GM18870 (cell line): ENCODE measurements around the gene ZFAND6.
A peak's percentile ranks its signal among the peaks of the same experiment; 100 is the strongest.
"Not testable (repeated sequence)": the region's sequence is repeated elsewhere in the genome, so short reads cannot be mapped to it uniquely, and the experiment has no call there.

Experiments used
- ATAC-seq: cut with Tn5 transposase; IDR thresholded peaks from one replicate; pipeline ENCODE4 v1.9.1; 2021; ENCODE audit warnings: moderate library complexity; ENCODE audit not compliant: unreplicated experiment

The ZFAND6 gene

DNA sequence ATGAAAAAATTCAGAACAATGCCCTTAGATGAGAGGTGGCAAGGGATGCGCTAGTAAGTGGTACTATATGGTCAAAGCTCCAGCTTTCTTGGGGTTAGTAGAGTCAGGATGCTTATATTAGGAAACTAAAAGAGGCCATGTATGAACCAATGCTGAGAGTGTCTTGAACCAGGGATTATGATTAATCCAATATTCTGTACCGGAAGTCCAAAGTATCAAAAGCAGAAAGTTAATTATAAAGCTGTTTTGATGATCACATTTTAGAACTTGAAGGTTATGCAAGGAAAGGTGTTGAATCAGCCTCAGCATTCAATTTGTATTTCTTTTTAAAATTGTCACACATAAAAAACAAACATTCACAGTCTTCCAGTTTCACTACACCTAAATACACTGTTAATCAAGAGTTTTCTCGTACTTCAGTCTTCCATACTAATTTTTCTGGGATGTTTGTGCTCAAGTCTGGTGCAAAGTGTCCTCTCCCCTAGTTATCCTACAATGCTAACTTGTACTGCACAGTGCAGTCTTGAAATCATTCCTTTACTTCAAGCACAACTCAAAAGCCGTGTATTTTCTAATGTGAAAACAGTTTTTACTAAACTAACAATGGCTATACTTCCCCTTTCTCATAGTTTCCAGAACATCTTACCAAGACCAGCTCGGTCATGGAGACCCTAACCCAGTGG, 82.6 kb downstream of the ZFAND6 start:
- no peak for ATAC-seq

DNA sequence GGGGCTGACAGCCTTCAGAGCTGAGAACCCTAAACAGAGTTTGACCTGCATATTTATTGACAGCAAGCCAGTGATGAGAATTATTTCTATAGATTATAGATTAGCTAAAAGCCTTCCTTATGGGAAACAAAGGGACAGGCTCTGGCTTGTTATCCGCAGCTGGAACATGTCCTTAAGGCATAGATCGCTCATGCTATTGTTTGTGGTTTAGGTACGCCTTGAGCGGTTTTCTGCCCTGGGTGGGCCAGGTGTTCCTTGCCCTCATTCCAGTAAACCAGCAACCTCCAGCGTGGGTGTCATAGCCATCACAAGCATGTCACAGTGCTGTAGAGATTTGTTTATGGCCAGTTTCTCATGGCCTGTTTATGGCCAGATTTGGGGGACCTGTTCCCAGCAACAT, 83.2 kb downstream of the ZFAND6 start:
- no peak for ATAC-seq

DNA sequence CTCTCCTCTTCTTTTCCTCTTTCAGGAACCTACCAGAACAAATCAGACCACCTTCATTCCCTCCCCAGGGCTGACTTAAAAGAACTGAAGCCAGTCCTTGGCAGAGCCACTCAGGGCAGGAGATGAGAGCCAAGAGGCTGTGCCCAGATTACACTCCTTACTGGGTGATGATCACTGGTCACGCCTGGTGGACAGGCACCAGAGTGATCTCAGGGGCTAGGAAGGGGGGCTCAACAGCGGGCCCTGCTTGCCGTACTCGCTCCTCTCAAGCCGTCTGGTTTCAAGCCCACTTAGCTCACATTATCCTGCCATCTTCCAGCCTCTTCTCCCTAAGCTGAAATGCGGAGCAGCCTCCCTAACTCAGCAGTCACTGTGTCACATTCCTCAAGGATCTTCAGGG, 91.7 kb downstream of the ZFAND6 start:
- no peak for ATAC-seq

DNA sequence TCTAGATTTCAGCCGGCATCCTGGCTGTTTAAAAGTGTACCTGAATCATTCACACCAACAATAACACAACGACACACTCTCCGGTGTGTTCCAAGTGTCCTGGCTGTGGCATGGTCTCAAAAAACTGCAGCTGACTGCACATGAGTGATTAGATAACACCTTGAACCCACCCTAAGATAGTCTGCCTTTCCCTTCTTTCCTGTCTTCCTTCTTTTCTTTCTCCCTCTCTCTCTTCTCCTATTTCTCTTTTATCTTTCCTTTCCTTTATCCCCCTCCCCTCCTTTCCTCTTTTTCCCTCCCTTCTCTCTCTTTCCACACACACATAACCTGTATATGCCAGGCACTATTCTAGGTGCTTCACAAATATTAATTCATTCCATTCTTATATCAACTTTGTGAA, 92.1 kb downstream of the ZFAND6 start:
- ATAC-seq: no peak

DNA sequence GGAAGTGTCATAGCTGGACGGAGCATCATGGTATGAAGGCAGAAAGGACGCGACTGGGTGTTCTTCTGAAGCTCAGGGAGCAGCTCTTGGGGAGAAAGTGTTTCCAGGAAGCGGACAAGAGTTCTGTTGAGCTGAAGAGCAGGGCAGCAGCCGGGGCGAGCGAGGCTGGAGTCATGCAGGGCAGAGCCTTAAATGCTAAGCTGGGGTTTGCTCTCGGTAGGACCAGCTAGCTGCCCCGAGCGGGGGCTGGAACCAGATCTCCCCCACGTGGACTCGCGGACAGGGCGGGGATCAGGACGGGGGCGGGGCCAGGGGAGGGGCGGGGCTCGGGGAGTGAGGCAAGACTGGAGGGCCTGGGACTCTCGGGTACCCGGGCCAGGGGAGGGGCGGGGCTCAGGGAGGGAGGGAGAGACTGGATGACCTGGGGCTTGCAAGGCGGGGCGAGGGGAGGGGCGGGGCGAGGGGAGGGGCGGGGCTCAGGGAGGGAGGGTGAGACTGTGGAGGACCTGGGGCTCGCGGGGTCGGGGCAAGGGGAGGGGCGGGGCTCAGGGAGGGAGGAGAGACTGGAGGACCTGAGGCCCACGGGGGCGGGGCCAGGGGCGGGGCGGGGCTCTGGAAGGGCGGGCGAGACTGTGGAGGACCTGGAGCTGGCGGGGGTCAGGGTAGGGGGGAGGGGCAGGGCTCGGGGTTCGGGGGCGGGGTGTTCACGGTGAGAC, 92.9 kb downstream of the ZFAND6 start:
- ATAC-seq: no peak

DNA sequence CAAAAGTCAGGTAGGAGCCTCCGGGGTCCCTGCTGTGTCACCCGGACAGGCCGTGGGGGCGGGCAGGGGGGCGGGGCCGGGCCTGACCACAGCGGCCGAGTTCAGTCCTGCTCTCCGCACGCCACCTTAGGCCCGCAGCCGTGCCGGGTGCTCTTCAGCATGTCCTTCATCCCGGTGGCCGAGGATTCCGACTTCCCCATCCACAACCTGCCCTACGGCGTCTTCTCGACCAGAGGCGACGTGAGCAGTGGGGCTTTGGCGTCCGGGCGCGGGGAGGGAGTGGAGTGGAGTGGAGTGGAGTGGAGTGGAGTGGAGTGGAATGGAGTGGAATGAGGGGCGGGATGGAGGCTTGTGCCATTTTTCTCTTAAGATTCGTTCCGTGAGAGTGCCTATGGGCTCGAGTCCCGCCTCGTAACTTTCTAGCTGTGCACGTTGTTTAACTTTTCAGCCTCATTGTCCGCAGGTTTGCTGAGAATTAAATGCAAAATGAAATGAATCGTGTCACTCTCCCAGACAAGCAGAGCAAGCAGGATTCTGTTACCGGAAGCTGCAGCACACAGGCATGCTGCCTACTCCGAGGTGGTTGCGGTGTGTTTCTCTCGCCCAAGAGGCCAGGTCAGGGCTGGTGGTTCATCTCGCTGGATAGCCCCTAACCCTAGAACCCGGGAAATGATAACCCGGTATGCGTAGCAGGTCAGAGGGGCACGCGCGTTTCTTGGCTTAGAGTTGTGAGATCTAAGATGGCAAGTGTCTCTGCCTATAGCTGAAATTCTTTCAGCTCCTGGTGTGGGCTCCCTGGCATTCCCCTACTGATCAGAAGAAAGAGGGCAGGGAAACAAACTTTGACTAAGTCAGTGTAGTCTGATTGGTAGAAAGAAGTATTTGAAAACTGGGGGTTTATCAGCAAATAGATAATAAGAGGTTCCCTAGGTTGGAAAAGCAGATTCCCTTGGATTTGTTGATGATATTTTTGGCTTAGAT, 93.7 kb downstream of the ZFAND6 start, which contains the start of gene FAH:
Gene FAH (plus strand): TSS at position 104 of the 981 bp plus-strand sequence. CDS start 56 bp downstream, at position 160.
- no peak for ATAC-seq

DNA sequence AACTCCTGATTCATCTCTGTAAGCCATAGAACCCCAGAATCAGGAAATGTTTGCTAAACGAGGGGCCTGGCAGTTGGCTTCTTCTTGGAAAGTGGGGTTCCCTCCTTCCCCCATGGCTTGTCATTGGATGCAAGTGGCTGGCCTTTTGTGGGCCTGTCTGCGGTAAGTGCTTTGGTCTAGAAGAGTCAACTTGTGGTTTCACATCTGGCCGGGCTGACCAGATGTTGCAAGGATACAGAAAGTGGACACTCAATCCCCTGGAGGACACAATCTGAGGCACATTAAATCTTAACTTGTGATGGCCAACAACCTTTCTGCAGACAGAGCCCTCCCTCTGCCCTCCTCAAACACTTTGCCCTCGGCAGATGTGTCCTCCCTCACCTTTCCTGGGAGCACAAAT, 94.4 kb downstream of the ZFAND6 start:
- no peak for ATAC-seq

DNA sequence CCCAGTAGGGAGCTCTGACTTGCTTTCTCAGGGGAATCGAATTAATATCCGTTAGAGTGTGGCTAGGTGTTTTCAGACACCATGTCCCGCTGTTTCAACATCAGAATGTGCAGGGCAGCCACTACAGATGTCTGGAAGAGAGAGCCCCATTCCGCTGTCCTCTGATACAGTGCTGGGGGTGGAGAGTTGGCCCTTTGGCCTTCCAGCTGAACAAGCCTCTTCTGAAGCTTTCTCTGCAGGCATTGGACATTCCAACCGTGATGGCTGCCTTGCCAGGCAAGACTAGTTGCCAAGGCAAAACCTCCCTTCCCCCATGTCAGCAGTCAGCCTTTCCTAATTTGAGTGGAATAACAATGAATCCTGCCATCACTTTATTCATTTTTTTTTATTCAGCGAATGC, 94.9 kb downstream of the ZFAND6 start:
- no peak for ATAC-seq

DNA sequence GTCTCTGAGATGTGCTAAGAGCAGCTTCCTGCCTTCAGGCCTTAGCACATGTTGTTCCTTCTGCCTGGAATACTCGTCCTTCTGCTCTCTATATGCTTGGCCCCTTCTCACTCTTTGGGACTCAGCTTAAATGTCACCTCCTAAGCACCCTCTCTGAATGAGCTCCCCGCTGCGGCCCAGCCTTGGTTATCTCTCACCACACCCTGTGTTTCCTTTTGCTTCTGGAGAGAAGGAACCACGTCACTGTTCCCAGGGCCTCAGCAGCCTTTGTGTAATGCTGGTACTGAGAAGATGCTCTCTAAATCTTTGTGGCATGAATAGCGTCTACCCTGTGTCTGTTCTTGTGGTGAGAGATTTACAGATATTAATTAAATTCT, 95.5 kb downstream of the ZFAND6 start:
- ATAC-seq: no peak

DNA sequence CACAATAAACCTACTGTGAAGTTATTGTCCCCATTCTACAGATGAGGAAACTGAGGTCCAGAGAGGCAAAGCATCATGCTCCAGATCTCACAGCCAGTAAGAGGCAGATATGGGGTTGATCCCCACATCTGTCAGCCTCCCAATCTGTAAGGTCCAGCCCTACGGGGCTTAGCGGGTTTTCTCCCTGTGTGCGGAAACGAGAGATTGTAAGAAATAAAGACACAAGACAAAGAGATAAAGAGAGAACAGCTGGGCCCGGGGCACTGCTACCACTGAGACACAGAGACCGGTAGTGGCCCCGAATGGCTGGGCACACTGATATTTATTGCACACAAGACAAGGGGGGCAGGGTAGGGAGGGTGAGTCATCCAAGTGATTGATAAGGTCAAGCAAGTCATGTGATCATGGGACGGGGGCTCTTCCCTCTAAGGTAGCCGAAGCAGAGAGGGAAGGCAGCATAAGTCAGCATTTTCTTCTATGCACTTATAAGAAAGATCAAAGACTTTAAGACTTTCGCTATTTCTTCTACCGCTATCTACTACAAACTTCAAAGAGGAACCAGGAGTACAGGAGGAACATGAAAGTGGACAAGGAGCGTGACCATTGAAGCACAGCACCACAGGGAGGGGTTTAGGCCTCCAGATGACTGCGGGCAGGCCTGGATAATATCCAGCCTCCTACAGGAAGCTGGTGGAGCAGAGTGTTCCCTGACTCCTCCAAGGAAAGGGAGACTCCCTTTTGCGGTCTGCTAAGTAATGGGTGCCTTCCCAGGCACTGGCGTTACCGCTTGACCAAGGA, 96.1 kb downstream of the ZFAND6 start:
- ATAC-seq: not testable (repeated sequence)

DNA sequence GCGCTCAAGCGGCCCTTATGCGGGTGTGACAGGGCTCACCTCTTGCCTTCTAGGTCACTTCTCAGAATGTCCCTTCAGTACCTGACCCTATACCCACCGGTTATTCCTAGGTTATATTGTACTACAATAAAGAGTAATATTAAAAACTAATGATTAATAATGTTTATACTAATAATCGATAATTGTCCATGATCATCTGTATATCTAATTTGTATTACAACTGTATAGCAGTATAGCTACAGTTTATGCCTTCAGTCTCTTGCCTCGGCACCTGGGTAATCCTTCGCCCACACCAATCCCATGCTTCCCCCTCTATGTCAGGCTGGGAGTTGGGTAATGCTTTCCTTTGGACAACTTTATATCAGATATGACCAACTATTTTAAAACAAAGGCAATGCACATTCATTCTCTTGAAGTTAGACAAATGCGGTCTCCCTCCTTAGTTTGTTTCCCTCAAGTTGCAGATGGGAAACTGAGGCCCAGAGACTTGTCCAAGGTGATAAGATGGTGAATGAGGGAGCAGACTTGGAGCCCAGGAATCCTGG, 96.8 kb downstream of the ZFAND6 start:
- ATAC-seq: no peak

DNA sequence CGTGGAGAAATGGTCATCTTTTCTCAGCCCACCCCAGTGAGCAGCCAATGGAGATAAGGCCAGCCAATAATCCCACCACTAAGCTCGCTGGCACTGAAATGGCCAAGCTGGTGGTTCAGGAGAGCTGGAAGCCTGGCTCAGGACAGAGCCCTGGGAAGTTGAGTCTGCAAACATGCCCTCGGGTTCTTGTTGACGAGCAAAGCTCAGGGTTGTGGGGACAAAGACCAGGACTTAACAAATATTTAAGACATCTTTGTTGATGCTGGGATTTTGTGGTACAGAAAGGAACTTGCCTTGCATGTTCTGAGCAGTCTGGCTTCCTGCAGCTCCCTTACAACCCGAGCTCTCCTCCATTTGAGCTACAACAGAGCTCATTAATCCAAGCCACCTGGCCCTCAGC, 97.7 kb downstream of the ZFAND6 start:
- no peak for ATAC-seq

DNA sequence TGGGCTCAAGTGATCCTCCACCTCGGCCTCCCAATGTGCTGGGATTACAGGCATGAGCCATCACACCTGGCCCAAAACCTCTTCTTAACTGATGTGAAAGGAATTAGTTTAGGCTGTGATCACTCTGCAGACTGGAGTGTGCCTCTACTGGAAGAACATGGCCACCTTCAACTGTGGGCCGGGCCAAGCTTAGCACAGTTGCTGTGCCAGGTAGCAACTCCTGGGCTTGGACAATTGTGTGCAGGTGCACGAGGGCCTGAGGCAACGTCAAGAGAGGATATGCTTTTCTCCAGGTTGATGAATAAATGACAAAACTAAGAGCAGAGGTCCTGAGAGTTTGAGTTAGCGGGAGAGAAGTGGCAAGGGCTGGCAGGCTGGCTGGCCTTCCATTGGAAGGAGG, 99.8 kb downstream of the ZFAND6 start:
- ATAC-seq: no peak

DNA sequence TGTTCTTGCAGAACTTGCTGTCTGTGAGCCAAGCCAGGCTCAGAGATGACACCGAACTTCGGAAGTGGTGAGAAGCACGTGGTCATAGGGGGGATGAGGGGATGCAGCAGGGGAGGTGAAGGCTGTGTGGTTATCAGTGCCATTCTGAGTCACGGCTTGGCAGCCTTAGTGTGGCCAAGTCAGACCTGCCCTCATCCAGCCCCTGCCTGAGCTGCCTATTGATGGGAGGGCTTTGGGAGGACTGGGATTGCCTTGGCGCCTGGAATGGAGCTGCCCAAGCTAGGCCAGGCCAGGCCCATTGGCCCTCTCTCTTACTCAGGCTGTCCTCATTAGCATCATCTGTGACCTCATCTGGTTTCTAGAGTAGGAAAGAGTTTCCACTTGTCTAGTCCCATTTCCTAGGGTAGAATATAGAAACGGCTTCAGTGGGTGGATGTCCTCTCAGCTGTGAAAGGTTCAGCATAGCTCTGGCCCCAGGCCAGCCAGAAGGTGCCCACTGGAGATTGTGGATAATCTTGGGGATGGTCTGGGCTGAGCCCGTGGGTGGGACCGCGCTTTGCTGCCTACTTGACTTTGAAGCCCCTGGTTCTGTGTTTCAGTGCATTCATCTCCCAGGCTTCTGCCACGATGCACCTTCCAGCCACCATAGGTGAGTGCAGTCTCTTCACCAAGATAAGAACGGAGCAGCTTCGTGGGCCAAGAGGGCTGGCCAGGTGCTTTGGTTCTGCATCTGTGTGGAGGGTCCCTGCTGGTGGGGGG, 100.5 kb downstream of the ZFAND6 start:
- ATAC-seq: no peak

DNA sequence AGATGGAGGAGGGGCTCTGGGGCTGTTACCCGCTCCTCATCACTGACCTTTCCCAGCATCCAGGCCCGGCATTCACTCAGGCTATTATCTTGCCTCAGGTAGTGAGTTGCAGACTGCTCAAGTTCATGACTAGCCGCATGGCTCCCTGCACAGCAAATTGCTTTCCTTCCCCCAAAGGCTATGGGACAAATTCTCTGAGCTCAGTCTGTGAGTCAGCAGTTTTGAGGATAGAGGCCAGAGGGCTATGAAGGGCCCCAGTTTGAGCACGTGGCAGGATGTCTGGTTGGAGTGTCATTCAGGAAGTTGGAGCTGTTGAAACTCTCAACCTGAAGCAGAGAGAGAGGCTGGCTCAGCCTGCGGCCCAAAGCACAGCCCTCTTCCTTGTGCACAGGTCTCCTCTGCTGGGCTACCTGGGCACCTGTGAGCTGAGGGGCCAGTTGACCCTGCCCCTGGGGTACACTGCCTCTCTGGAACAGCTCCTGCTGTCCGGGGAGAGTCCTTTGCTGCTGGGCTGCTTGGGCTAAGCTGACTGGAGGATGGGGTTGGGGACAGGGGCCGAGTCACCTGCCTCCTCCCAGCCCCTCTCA, 101.2 kb downstream of the ZFAND6 start:
- peak; percentile 47 for ATAC-seq

DNA sequence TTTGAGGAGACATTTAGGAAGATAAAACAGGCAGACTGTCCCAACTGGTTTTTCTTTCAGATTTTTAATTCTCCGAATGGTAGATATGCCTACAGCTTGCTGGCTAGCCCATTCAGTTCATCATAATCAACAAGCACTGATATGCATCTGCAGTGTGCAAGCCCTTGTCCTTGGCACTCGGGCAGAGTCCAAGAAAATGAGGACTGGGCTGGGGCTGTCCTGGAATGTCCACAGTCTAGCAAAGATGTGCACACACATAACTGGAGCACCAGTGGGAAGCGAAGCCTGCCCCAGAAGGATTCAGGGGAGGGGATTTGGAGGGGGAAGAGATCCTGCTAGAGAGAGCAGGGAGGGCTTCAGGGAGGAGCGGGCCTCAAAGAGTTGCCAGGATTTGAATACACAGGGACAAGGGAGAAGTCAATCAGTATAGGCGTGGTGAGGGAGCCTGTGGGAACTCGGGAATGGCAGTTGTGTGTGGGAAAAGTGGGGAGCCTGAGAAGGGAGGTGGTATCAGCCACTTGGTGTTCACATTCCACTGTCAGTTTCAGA, 102.1 kb downstream of the ZFAND6 start:
- ATAC-seq: no peak

DNA sequence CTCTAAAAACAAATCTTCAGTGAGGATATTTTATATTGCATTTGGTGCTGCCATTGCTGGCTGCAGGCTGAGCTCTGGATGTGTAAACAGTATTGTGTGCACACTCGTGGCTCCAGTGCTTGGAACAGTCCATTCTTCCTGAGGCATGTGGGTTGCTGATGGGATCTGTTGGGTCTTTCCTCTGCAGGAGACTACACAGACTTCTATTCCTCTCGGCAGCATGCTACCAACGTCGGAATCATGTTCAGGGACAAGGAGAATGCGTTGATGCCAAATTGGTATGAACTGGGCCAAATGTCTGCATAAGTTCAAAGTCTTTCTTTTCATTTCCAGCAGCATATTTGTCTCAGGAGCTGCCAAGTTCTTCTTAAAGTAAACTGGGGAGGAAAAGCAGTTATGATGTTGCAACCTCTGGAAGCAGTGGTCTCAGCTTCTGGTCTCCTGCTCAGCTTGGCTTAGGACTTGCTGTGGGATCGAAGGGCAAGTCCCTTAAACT, 102.6 kb downstream of the ZFAND6 start:
- ATAC-seq: no peak

DNA sequence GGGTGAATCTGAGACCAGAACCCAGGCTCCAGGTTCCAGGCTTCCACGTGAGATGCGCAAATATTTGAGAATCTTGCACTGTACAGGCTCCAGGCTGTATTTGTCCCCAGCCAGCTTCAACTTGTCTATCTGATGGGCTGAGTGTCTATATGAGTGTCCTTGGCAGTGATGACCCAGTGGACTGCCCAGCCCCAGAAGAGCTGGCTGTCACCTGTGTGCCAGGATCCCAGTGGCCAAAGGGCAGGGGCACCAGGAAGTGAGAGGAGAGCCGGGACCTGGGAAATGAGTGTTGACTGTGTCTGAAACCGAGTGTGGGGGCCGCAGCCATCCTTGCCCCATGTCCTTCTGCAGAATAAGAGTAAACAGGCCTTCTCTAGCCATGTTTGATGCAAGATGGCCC, 103.7 kb downstream of the ZFAND6 start:
- no peak for ATAC-seq

DNA sequence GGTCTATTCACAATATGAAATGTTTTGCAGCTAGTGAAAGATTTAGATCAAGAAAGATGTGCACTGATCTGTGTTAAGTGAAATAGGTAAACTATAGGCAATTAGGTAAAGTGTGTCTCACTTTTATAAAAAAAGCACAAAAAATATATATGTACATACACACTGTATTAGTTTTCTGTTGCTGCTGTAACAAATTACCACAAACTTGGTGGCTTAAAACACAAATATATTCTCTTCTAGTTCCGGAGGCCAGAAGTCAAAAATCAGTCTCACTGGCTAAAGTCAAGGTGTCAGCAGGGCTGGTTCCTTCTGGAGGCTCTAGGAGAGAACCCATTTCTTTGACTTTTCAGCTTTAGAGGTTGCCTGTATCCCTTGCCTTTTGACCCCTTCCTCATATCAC, 104.4 kb downstream of the ZFAND6 start:
- ATAC-seq: no peak
